ENCODE data around the gene NSD1.

Gene NSD1

DNA sequence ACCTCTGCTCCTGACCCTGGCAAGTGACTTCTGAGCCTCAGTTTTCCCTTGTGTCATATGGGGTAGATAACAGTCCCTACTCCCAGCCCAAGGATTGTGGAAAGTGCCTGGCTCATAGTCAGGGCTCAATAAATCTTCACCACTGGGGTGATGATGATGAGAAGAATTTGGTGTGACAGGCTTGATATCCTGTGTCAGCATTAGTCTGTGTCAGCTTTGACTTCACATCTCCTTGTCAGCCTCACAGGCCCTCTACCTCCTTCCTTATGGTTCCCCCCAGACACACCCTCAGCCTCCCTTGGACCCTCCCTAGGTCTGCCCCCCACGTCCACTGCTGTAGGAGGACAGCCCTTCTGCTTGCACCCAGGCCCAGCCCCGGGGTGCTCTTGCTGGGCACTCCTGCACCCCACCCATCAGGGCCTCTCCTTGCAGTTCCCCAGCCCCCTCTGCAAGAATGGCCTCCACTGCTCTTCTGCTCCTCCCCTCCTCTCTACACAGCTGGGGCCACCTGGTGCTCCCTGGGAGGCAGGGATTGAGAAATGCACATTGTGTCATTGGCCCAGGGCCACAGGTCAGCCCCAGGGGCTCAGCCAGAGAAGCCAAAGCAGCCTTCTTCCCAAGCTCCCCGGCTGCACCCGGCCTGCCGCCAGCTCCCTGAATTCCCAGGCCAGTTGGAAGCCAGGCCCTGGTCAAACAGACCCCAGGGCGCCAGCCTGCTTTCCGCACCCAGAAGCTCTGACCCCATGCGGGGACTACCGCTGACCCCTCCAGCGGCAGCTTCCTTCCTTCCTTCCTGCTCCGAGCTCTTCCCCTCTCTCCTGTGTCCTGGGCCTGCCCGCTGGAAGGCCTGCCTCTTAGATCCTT lies 39.1 kb upstream of the NSD1 start:
- Mint-ChIP-seq H3K4me1 (no peaks in the 10 kb centered on the region), H3K4me3 (no peak overlapping the region), H3K9me3 (no peaks in the 10 kb centered on the region), H3K36me3 (no peaks in the 10 kb centered on the region), H3K27me3 (no peaks in the 10 kb centered on the region), H3K27ac (no peak overlapping the region)

DNA sequence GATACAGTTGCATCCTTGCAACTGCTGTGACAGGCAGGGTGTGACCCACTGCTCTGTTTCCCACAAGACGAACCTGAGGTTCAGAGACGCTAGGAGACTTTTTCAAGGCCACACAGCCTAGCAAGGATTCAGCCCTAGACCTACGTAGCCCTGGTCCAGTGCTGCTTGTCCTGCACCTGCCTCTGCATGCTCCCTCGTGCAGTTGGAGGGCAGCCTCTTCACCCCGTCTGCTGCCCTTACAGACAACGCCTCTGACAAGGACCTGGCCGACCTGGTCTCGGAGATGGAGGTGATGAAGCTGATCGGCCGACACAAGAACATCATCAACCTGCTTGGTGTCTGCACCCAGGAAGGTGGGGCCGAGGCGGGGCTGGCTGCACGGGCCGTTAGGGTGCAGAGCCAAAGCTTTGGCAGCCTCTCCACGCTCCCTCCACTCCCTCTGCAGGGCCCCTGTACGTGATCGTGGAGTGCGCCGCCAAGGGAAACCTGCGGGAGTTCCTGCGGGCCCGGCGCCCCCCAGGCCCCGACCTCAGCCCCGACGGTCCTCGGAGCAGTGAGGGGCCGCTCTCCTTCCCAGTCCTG lies 38.4 kb upstream of the NSD1 start:
- no peak overlapping the region for H3K4me3 Mint-ChIP-seq
- H3K27me3 Mint-ChIP-seq, result no peaks in the 10 kb centered on the region
- H3K9me3 Mint-ChIP-seq, result no peaks in the 10 kb centered on the region
- H3K27ac Mint-ChIP-seq, result no peak overlapping the region
- H3K4me1 Mint-ChIP-seq, result no peaks in the 10 kb centered on the region
- no peaks in the 10 kb centered on the region for H3K36me3 Mint-ChIP-seq

DNA sequence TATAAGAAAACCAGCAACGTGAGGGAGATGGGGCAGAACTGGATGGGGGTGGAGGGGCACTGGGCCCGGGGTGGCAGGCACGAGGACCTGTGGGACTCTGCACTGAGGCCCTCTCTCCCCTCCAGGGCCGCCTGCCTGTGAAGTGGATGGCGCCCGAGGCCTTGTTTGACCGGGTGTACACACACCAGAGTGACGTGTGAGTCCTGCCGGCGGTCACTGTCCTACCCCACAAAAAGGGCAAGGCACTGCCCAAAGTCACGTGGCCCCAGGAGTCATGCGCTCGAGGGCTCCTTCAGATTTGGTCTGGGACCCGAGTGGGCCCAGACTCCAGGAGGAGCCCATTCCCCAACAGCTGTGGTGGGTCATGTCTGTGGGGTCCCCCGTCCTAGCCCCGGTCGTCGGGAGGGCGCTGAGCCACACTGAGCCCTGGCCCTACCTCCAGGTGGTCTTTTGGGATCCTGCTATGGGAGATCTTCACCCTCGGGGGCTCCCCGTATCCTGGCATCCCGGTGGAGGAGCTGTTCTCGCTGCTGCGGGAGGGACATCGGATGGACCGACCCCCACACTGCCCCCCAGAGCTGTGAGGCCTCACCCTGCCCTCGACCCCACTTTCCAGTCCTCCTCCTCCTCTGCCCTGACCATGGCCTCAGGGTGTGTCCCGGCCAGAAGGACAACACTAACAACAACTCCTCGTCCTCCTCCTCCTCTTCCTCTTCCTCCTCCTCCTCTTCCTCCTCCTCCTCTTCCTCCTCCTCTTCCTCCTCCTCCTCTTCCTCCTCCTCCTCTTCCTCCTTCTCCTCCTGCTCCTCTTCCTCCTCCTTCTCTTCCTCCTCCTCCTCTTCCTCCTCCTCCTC lies 37.2 kb upstream of the NSD1 start:
- H3K4me1 Mint-ChIP-seq, result no peaks in the 10 kb centered on the region
- H3K4me3 Mint-ChIP-seq, result no peak overlapping the region
- H3K27ac Mint-ChIP-seq, result no peak overlapping the region
- H3K36me3 Mint-ChIP-seq, result no peaks in the 10 kb centered on the region
- H3K27me3 Mint-ChIP-seq, result no peaks in the 10 kb centered on the region
- H3K9me3 Mint-ChIP-seq, result no peaks in the 10 kb centered on the region

DNA sequence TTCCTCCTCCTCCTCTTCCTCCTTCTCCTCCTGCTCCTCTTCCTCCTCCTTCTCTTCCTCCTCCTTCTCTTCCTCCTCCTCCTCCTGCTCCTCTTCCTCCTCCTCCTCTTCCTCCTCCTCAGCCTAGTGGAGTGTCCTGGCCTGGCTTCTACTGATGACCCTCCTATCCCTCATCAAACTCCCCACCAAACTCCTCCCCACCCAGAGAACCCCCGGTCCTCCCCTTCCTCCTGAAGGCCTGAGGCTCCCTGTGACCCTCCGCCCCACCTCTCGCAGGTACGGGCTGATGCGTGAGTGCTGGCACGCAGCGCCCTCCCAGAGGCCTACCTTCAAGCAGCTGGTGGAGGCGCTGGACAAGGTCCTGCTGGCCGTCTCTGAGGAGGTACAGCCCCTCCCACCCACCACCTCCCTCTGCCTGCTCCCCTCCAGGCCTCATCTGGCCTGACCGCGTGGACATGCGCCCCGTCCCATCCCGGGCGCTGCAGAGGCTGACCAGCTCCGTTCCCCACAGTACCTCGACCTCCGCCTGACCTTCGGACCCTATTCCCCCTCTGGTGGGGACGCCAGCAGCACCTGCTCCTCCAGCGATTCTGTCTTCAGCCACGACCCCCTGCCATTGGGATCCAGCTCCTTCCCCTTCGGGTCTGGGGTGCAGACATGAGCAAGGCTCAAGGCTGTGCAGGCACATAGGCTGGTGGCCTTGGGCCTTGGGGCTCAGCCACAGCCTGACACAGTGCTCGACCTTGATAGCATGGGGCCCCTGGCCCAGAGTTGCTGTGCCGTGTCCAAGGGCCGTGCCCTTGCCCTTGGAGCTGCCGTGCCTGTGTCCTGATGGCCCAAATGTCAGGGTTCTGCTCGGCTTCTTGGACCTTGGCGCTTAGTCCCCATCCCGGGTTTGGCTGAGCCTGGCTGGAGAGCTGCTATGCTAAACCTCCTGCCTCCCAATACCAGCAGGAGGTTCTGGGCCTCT lies 36.3 kb upstream of the NSD1 start:
- Mint-ChIP-seq H3K36me3 (no peaks in the 10 kb centered on the region), H3K4me1 (no peaks in the 10 kb centered on the region)

DNA sequence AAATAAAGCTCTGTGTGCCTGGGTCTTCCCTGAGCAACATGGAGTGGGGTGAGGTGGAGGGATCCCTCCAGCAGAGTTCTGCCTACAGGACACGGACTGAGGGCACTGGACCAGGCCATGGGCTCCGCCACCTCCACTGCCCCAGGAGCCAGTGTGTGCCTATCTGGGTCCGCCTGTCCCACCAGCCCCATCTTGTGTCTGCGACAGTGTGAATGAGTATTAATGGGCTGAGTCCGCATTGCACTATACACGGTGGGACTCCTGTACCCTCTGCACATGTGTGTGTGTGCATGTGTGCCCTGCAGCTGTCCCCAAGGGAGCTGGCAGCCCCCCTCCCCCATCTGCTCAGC lies 35.5 kb upstream of the NSD1 start:
- H3K4me3 Mint-ChIP-seq, result no peak overlapping the region
- no peaks in the 10 kb centered on the region for H3K27me3 Mint-ChIP-seq
- H3K9me3 Mint-ChIP-seq, result no peaks in the 10 kb centered on the region
- H3K36me3 Mint-ChIP-seq, result no peaks in the 10 kb centered on the region
- no peaks in the 10 kb centered on the region for H3K4me1 Mint-ChIP-seq
- no peak overlapping the region for H3K27ac Mint-ChIP-seq

More for the DNA sequence above, 36.3 kb upstream of the NSD1 start:
- Mint-ChIP-seq H3K9me3 (no peaks in the 10 kb centered on the region), H3K27ac (no peak overlapping the region), H3K4me3 (no peak overlapping the region), H3K27me3 (no peaks in the 10 kb centered on the region)

DNA sequence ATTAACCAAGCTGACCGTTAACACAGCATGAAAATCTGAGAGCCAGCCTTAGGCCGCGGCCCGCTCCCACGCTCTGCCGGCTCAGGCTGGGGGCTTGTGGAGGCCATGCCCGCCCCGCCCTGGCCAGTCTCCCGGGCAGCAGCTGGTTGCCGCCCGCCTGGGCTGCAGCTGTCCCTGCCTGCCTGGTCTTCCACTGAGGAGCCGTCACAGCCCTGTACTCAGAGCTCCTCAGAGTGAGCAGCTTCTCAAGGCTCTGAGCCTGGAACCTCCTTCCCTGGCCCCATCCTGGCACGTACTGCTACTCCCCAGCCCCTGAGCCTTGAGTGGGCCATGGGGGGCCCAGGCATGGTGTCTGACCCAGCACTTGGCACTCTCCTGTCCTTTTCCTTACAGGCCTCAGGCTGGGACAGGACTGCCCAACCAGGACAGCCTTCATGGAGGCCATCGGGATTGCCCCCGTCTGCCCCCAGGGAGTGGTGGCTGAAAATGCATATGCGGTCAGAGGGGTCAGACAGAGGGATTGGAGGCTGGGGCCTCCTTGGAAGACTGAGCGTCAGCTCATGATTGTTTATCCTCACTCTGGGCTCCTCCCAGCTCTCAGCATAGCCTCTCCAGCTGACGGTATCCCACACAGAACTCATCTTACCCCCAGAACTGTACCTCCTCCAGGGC lies 35.0 kb upstream of the NSD1 start:
- Mint-ChIP-seq H3K36me3 (no peaks in the 10 kb centered on the region), H3K27me3 (no peaks in the 10 kb centered on the region), H3K4me1 (no peaks in the 10 kb centered on the region), H3K9me3 (no peaks in the 10 kb centered on the region), H3K27ac (no peak overlapping the region), H3K4me3 (no peak overlapping the region)

DNA sequence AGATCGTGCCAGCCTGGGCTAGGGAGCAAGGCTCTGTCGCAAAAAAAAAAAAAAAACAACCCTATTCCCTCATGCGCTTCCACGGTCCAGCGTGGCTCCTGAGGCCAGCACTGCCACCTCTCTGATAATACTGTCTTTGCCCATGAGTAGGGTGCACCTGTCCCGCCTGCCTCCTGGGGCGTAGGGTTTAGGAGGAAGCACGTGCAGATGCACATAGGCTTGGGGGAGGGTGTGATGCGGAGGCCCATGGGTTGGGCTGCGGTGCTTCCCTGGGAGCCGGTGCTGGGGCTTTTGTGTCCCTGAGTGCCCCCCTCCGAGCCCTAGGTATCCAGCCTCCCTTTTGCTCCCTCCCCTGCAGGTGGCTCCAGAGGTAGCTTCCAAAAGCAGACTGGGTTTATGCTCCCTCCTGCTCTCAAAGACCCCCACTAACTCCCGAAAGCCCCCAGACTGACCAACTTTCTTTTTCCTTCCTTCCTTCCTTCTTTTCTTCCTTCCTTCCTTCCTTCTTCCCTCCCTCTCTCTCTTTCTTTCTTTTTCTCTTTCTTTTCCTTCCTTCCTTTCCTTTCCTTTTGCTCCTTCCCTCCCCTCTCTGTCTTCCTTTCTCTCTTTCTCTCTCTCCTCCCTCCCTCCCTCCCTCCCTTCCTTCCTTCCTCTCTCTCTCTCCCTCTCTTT lies 34.0 kb upstream of the NSD1 start:
- H3K27me3 Mint-ChIP-seq, result no peaks in the 10 kb centered on the region
- no peak overlapping the region for H3K4me3 Mint-ChIP-seq
- H3K9me3 Mint-ChIP-seq, result no peaks in the 10 kb centered on the region
- H3K27ac Mint-ChIP-seq, result no peak overlapping the region
- H3K4me1 Mint-ChIP-seq, result no peaks in the 10 kb centered on the region
- no peaks in the 10 kb centered on the region for H3K36me3 Mint-ChIP-seq

DNA sequence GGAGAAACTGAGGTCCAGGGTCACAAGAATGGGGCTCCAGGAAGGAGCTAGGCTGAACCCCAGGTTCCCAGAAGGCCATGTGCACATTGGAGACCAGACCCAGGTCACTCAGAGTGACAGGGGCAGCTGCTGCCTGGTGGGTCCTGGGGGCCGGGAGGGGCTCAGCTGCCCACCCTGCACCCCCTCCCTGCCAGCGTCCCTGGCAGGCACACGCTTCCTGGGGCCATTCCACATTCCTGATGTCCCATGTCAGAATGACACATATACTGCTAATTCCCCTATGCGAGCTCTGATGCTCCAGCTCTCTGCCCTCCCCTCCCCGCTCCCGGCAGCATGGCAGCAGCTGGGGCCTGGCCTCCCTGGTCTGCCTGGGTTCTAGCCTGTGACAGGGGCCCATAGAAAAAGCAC lies 32.9 kb upstream of the NSD1 start:
- Mint-ChIP-seq H3K27ac (no peak overlapping the region), H3K27me3 (no peaks in the 10 kb centered on the region), H3K4me1 (no peaks in the 10 kb centered on the region), H3K9me3 (no peaks in the 10 kb centered on the region), H3K4me3 (no peak overlapping the region), H3K36me3 (no peaks in the 10 kb centered on the region)

DNA sequence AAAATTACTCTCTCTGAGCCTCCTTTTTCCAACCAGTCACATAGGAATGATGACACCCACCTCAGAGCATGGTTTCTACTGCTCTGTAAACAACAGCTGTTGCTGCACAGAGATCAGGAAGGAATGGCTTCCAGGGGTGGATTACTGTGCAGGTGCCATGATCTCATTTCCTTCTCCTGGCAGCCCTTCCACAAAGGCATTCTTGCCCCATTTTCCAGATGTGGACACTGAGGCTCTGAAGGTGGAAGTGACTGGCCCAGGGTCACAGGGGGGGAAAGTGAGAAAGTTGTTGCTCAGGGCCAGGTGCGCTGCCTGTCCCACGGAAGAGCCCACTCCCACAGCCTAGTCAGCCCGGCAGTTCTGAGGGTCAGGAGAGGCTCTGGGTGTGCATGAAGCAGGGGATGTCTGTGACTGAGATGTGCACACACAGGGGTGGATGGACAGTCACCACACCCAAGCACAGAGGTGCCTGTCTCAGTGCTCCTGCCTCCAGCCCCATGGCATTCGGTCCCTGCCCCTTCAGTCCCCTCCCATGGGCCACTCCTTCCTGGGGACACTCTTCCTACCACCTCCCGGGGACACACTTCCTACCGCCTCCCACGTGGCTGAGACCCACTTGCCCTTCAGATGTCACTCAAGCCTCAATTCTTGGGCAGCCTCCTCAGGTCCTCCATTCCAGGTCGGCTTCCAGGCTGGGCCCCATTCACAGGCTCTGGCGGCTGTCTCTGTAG lies 29.9 kb upstream of the NSD1 start:
- H3K36me3 Mint-ChIP-seq, result no peaks in the 10 kb centered on the region
- no peaks in the 10 kb centered on the region for H3K27me3 Mint-ChIP-seq
- H3K27ac Mint-ChIP-seq, result no peak overlapping the region
- no peak overlapping the region for H3K4me3 Mint-ChIP-seq
- H3K9me3 Mint-ChIP-seq, result no peaks in the 10 kb centered on the region
- H3K4me1 Mint-ChIP-seq, result no peaks in the 10 kb centered on the region

DNA sequence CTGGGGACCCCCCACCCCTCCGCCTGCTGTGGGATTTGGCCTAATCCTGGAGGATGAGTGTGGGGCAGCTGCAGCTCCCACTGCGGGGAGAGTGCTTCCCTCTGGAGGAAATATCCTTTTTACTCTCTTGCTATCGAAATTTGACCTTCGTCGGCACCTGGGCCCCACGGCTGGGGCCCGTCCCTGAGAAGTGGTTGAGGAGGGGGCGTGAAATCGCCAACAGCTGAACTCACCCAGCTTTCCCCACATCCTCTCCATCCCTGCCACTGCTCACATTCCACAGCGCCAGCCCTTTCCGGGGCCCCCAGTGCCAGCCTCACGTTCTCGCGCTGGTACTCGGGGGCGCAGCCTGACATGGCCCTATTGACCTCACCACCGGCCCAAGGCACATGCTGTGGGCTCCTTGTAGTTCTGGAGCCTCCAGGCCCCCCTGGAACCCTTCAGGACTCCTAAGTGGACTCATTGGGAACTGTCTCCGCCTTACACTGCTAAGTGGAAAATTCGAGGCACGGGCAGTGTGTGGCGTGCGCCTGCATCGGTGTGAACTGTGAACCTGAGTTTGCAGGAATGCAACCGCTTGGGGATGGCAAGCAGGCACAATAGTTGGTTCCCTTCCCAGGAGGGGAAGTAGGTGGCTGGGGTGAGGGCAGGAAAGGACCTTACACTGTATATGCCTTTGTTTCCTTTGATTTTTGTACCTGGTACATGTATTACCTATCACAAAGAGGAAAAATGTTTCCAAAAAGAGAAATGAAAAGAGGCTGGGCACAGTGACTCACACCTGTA lies 27.7 kb upstream of the NSD1 start:
- no peaks in the 10 kb centered on the region for H3K27me3 Mint-ChIP-seq
- no peak overlapping the region for H3K27ac Mint-ChIP-seq
- H3K4me3 Mint-ChIP-seq, result no peak overlapping the region
- H3K9me3 Mint-ChIP-seq, result no peaks in the 10 kb centered on the region
- no peaks in the 10 kb centered on the region for H3K4me1 Mint-ChIP-seq
- no peaks in the 10 kb centered on the region for H3K36me3 Mint-ChIP-seq

DNA sequence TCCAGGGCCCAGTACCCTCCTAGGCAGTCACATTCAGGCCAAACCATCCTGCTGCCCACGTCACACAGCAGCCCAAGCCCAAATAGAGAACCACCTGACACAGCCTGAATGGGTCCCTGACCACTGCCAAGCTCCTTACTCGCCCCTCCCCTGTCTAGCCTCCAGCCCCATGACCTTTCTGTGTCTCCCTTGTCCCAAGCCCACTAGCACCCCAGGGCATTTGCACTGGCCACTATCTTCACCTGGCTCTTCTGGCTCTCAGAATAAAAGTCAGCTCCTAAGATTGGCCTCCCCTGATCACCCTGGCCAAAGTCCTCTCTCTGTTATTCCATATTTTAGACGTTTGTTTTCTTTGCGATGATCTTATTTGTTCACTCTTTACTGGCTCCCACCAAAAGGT lies 26.4 kb upstream of the NSD1 start:
- H3K9me3 Mint-ChIP-seq, result no peaks in the 10 kb centered on the region
- no peaks in the 10 kb centered on the region for H3K36me3 Mint-ChIP-seq
- no peaks in the 10 kb centered on the region for H3K4me1 Mint-ChIP-seq
- no peak overlapping the region for H3K27ac Mint-ChIP-seq
- H3K27me3 Mint-ChIP-seq, result no peaks in the 10 kb centered on the region
- no peak overlapping the region for H3K4me3 Mint-ChIP-seq

DNA sequence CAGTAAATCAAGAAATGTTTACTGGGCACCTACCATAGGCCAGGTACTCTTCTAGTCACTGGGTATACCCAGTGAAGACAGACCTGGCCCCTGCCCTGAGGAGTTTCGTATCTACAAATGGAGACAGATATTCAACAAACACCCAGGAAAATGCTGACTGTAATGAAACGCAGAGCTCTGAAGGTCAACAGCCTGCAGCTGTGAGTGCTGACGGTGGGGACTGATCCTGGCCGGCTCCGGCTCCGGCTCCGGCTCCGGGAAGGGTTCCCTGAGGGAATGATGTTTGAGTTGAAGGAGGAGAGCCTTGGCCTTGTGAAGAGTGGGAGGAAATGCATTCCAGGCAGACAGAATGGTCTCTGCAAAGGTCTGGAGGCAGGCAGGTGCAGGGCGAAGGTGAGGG lies 23.8 kb upstream of the NSD1 start:
- Mint-ChIP-seq H3K36me3 (no peaks in the 10 kb centered on the region), H3K9me3 (no peaks in the 10 kb centered on the region), H3K27ac (no peak overlapping the region), H3K27me3 (no peaks in the 10 kb centered on the region), H3K4me1 (peaks cover 7% of the 10 kb centered on the region), H3K4me3 (no peak overlapping the region)

DNA sequence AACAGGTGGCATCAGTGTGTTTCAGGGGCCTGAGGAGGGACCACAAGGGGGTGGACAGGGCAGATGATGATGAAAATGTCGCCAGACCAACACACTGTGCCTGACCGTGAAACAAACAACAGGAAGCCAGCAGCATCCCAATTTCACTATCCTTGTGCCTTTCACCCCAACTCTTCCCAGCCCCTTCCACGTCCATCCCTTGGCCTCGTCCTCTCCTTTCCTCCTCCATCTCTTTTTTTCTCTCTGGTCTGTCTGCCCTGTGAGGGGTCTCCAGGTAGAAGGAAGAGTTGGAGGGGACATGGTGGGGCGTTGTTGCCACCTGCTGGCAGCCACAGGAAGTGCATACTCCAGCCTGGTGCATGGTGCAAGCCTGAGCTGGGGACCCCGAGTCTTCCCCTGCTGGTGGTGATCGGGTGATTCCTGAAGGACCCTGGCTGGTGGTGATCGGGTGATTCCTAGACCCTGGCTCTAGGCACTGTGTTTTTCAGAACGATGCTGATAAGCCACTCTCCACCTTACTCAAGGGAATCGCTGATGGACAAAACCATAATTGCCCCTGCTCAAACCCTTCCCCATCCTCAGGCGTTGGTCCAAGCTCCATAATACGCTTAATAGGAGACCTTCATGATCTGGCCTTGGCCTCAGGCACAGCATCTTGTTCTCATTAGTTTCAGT lies 21.7 kb upstream of the NSD1 start:
- Mint-ChIP-seq H3K36me3 (no peaks in the 10 kb centered on the region), H3K27ac (no peak overlapping the region), H3K9me3 (no peaks in the 10 kb centered on the region), H3K27me3 (no peaks in the 10 kb centered on the region), H3K4me1 (peaks cover 16% of the 10 kb centered on the region), H3K4me3 (no peak overlapping the region)

Measured in activated naive CD4-positive, alpha-beta T cell treated with anti-CD3 and anti-CD28 coated beads, Interleukin-2, amount 50 U/mL, for 24 hours (primary cell).